IMR-90 (cell line): ENCODE measurements around the gene LSM7.

Source experiments
- CEBPB ChIP-seq: IDR thresholded peaks from 2 replicates; pipeline ENCODE4 v1.6.1; 2012; ENCODE audit warnings: low read depth, low read length, improper control_type of control experiment
- FOS ChIP-seq: fragments of 150-350 bp; IDR thresholded peaks from 2 replicates; pipeline ENCODE4 v1.6.1; 2016; ENCODE audit warnings: low read depth, low read length
- TF ChIP-seq, protein P1 (sequence below): conservative IDR thresholded peaks from 2 replicates; pipeline ENCODE4 v1.5.1; 2012; ENCODE audit warnings: mild to moderate bottlenecking, low read depth, low read length, improper control_type of control experiment

DNA sequence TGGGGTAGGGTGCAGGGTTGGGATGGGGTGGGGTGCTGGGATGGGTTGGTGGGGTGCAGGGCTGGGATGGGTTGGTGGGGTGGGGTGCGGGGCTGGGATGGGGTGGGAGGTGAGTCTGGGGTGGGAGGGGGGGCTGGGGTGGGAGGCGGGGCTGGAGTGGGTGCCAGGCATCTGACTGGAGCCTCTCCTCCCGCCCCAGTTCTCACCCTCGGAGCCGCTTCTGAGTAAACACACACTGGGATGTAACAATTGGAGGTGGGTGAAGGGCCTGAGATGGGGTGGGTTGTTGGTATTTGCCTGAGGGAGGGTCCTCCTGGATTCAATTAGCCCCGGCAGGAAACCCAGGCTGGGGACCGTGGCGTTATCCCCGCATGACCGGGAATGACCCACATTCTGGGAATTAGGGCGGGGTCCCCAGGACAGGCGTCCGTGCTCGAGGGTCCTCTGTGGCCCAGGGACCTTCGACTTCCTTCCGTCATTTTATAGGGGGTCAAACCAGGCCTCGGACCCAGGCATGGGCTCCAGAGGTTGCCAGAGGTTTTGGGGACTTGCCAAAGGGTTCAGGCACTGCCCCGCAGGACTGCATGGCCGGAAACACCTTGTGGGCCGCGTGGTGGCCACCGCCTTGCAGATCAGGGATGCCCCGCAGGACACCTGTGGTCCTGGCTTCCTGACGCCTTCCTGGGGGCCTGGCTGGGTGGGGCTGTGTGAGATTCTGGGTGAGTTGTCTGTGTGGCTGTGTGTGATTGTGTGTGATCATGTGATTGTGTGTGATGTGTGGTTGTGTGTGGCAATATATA, 33.1 kb upstream of the LSM7 start:
- TF ChIP-seq, protein P1, sequence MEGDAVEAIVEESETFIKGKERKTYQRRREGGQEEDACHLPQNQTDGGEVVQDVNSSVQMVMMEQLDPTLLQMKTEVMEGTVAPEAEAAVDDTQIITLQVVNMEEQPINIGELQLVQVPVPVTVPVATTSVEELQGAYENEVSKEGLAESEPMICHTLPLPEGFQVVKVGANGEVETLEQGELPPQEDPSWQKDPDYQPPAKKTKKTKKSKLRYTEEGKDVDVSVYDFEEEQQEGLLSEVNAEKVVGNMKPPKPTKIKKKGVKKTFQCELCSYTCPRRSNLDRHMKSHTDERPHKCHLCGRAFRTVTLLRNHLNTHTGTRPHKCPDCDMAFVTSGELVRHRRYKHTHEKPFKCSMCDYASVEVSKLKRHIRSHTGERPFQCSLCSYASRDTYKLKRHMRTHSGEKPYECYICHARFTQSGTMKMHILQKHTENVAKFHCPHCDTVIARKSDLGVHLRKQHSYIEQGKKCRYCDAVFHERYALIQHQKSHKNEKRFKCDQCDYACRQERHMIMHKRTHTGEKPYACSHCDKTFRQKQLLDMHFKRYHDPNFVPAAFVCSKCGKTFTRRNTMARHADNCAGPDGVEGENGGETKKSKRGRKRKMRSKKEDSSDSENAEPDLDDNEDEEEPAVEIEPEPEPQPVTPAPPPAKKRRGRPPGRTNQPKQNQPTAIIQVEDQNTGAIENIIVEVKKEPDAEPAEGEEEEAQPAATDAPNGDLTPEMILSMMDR: no peak
- TF ChIP-seq CEBPB (no peak), FOS (no peak)
